H9 (cell line): ENCODE data around the gene ALX4. TPM values are rescaled to one million over a fixed set of nuclear protein-coding genes. Genes with fewer than 3 reads are reported as not detected.

Source experiments
- DNase-seq: peaks from one replicate; pipeline ENCODE4 v3.0.0-alpha.2; 2017
- H2AFZ ChIP-seq: one replicate; pipeline ENCODE4 v1.6.1; 2013; ENCODE audit warnings: mild to moderate bottlenecking, low read length, control low read depth, moderate library complexity
- H2AK5ac ChIP-seq: 2 replicates; pipeline ENCODE4 v1.6.1; 2013; ENCODE audit warnings: low read length, control low read depth, mixed read lengths; ENCODE audit not compliant: insufficient read length
- H2BK120ac ChIP-seq: one replicate; pipeline ENCODE4 v1.6.1; 2013; ENCODE audit warnings: low read depth, mild to moderate bottlenecking, low read length, control low read depth, inconsistent platforms; ENCODE audit not compliant: poor library complexity, severe bottlenecking
- H2BK12ac ChIP-seq: 2 replicates; pipeline ENCODE4 v1.6.1; 2013; ENCODE audit warnings: low read length, control low read depth, mixed read lengths, low read depth; ENCODE audit not compliant: insufficient read length
- H2BK15ac ChIP-seq: 2 replicates; pipeline ENCODE4 v1.6.1; 2013; ENCODE audit warnings: low read depth, low read length, control low read depth
- H2BK20ac ChIP-seq: one replicate; pipeline ENCODE4 v1.6.1; 2013; ENCODE audit warnings: low read depth, mild to moderate bottlenecking, low read length, control low read depth, inconsistent platforms; ENCODE audit not compliant: poor library complexity, severe bottlenecking
- H2BK5ac ChIP-seq: 2 replicates; pipeline ENCODE4 v1.6.1; 2013; ENCODE audit warnings: low read length, control low read depth, mixed read lengths; ENCODE audit not compliant: insufficient read length
- H3K14ac ChIP-seq: 2 replicates; pipeline ENCODE4 v1.6.1; 2013; ENCODE audit warnings: low read length, control low read depth; ENCODE audit not compliant: insufficient read depth
- H3K18ac ChIP-seq: 2 replicates; pipeline ENCODE4 v1.6.1; 2013; ENCODE audit warnings: low read depth, mild to moderate bottlenecking, mixed read lengths, low read length, control low read depth; ENCODE audit not compliant: insufficient read length
- H3K23ac ChIP-seq: 2 replicates; pipeline ENCODE4 v1.6.1; 2013; ENCODE audit warnings: low read length, control low read depth, mixed read lengths, low read depth; ENCODE audit not compliant: insufficient read length
- H3K23me2 ChIP-seq: 2 replicates; pipeline ENCODE4 v1.6.1; 2013; ENCODE audit warnings: low read depth, mild to moderate bottlenecking, mixed read lengths, low read length, control low read depth; ENCODE audit not compliant: insufficient read length, poor library complexity, severe bottlenecking
- H3K27ac ChIP-seq: 2 replicates; pipeline ENCODE4 v1.5.1; 2013; ENCODE audit warnings: low read length, control low read depth, mixed read lengths, low read depth; ENCODE audit not compliant: insufficient read length
- H3K27me3 ChIP-seq: 2 replicates; pipeline ENCODE4 v1.6.1; 2013; ENCODE audit warnings: low read length, control low read depth, inconsistent platforms; ENCODE audit not compliant: insufficient read depth
- H3K4ac ChIP-seq: 2 replicates; pipeline ENCODE4 v1.6.1; 2013; ENCODE audit warnings: low read depth, mild to moderate bottlenecking, control low read depth, inconsistent platforms, low read length, moderate library complexity
- H3K4me1 ChIP-seq: 2 replicates; pipeline ENCODE4 v1.6.1; 2013; ENCODE audit warnings: low read length, control low read depth, inconsistent platforms; ENCODE audit not compliant: insufficient read depth
- H3K4me2 ChIP-seq: 2 replicates; pipeline ENCODE4 v1.6.1; 2013; ENCODE audit warnings: low read length, control low read depth, mixed read lengths; ENCODE audit not compliant: insufficient read length, insufficient read depth
- H3K56ac ChIP-seq: 2 replicates; pipeline ENCODE4 v1.6.1; 2013; ENCODE audit warnings: low read depth, mild to moderate bottlenecking, mixed read lengths, low read length, control low read depth; ENCODE audit not compliant: insufficient read length
- H3K79me1 ChIP-seq: 2 replicates; pipeline ENCODE4 v1.6.1; 2013; ENCODE audit warnings: low read depth, mild to moderate bottlenecking, moderate library complexity, low read length, control low read depth, inconsistent platforms; ENCODE audit not compliant: insufficient read depth, poor library complexity, severe bottlenecking
- H3K79me2 ChIP-seq: 2 replicates; pipeline ENCODE4 v1.6.1; 2013; ENCODE audit warnings: low read length, control low read depth, inconsistent platforms; ENCODE audit not compliant: insufficient read depth
- H3K9ac ChIP-seq: 2 replicates; pipeline ENCODE4 v1.6.1; 2013; ENCODE audit warnings: low read length, control low read depth, mixed read lengths; ENCODE audit not compliant: insufficient read length; ENCODE audit errors: extremely low read depth
- H3K9me3 ChIP-seq: one replicate; pipeline ENCODE4 v1.6.1; 2013; ENCODE audit warnings: low read depth, low read length, inconsistent platforms; ENCODE audit not compliant: control insufficient read depth
- H3T11ph ChIP-seq: one replicate; pipeline ENCODE4 v1.6.1; 2013; ENCODE audit warnings: mild to moderate bottlenecking, low read length, control low read depth, inconsistent platforms
- H4K20me1 ChIP-seq: one replicate; pipeline ENCODE4 v1.6.1; 2013; ENCODE audit not compliant: control insufficient read depth, insufficient read length, insufficient read depth
- H4K5ac ChIP-seq: 2 replicates; pipeline ENCODE4 v1.6.1; 2013; ENCODE audit warnings: low read depth, mild to moderate bottlenecking, mixed read lengths, low read length, control low read depth; ENCODE audit not compliant: insufficient read length
- H4K8ac ChIP-seq: replicated peaks from 2 replicates; pipeline ENCODE4 v1.6.1; 2013; ENCODE audit warnings: low read length, control low read depth, mixed read lengths, low read depth; ENCODE audit not compliant: insufficient read length
- H4K91ac ChIP-seq: 2 replicates; pipeline ENCODE4 v1.6.1; 2013; ENCODE audit warnings: low read depth, mild to moderate bottlenecking, moderate library complexity, mixed read lengths, low read length, control low read depth; ENCODE audit not compliant: insufficient read length
- H3K27ac Mint-ChIP-seq, 3 experiments: 2 replicates in 2 of 3; 3 replicates in 1 of 3; pipeline ENCODE4 v1.8.0; 2020 to 2021; ENCODE audit warnings: mixed read lengths in 3 of 3, mild to moderate bottlenecking in 1 of 3, moderate library complexity in 1 of 3
- H3K27me3 Mint-ChIP-seq: 2 replicates; pipeline ENCODE4 v1.8.0; 2021; ENCODE audit warnings: low read depth, mild to moderate bottlenecking, moderate library complexity, mixed read lengths
- H3K36me3 Mint-ChIP-seq, 3 experiments: 2 replicates in 2 of 3; 3 replicates in 1 of 3; pipeline ENCODE4 v1.8.0; 2020 to 2021; ENCODE audit warnings: low read depth in 3 of 3, mixed read lengths in 3 of 3; ENCODE audit not compliant: insufficient read depth in 1 of 3
- H3K4me1 Mint-ChIP-seq, 2 experiments: 2 replicates each; pipeline ENCODE4 v1.8.0; 2020; ENCODE audit warnings: mixed read lengths in 2 of 2
- H3K4me3 Mint-ChIP-seq, 2 experiments: 2 replicates in 1 of 2; 3 replicates in 1 of 2; pipeline ENCODE4 v1.8.0; 2020 to 2021; ENCODE audit warnings: mild to moderate bottlenecking in 2 of 2, mixed read lengths in 2 of 2, moderate library complexity in 1 of 2
- H3K9me3 Mint-ChIP-seq, 2 experiments: 2 replicates in 1 of 2; 3 replicates in 1 of 2; pipeline ENCODE4 v1.8.0; 2020; ENCODE audit warnings: mild to moderate bottlenecking in 2 of 2, mixed read lengths in 2 of 2, moderate library complexity in 1 of 2
- CTCF ChIP-seq: fragments of 200-600 bp; sonication (generic); conservative IDR thresholded peaks from 3 replicates; pipeline ENCODE4 v1.8.0; 2021; ENCODE audit warnings: antibody characterized with exemption, mild to moderate bottlenecking
- WGBS: extraction: QIAGEN DNeasy Blood & Tissue Kit; methylation state at CpG from one replicate; pipeline ENCODE4 v1.1.7; 2013; ENCODE audit warnings: missing lambda C conversion rate, low lambda C conversion rate, mixed read lengths; ENCODE audit not compliant: insufficient read length; ENCODE audit errors: extremely low coverage; 5-methylcytosine and 5-hydroxymethylcytosine counted together
- total RNA-seq: library from RNA; stranded (reverse); gene quantifications from 2 replicates; pipeline ENCODE4 v1.2.1, GENCODE V29; 2021

The ALX4 gene
- total RNA-seq, 1 experiment from 2014 or later: not detected

- H3K27ac ChIP-seq: no peak overlapping the region
- no peak overlapping the region for H2BK120ac ChIP-seq
- H3K23ac ChIP-seq: no peak overlapping the region
- H3K4me2 ChIP-seq: no peak overlapping the region
- H3K9me3 ChIP-seq: no peaks in the 10 kb centered on the region
- no peaks in the 10 kb centered on the region for H3K27me3 Mint-ChIP-seq
- TF ChIP-seq CTCF: no peak
- H3K79me2 ChIP-seq: no peaks in the 10 kb centered on the region
- H3K4me1 Mint-ChIP-seq: no peaks in the 10 kb centered on the region
- no peak overlapping the region for H3T11ph ChIP-seq
- no peak overlapping the region for H4K5ac ChIP-seq
- H3K14ac ChIP-seq: no peak overlapping the region
- no peak overlapping the region for H4K91ac ChIP-seq
- H3K79me1 ChIP-seq: no peaks in the 10 kb centered on the region
- H3K36me3 Mint-ChIP-seq: no peaks in the 10 kb centered on the region
- H2BK15ac ChIP-seq: no peak overlapping the region
- H3K27ac Mint-ChIP-seq: no peak overlapping the region
- H3K4me1 ChIP-seq: no peaks in the 10 kb centered on the region
- no peak overlapping the region for H3K4ac ChIP-seq
- no CpG with 5 or more reads among the region's 3 CpGs for WGBS
- H3K9me3 Mint-ChIP-seq: no peaks in the 10 kb centered on the region
- no peak overlapping the region for H2BK20ac ChIP-seq
- H2BK12ac ChIP-seq: no peak overlapping the region
- H2AK5ac ChIP-seq: no peak overlapping the region
- no peak overlapping the region for H3K18ac ChIP-seq
- no peaks in the 10 kb centered on the region for H3K23me2 ChIP-seq
- H3K4me3 Mint-ChIP-seq: no peak overlapping the region
- no peaks in the 10 kb centered on the region for H4K20me1 ChIP-seq
- H3K27me3 ChIP-seq: no peaks in the 10 kb centered on the region
- H2AFZ ChIP-seq: no peak overlapping the region
- H3K9ac ChIP-seq: no peak overlapping the region
- no peak overlapping the region for H4K8ac ChIP-seq
- no peak overlapping the region for H3K56ac ChIP-seq
- no peak for DNase-seq
- H2BK5ac ChIP-seq: no peak overlapping the region
Observed at GRCh38 chr11:44224867-44225501, 85.0 kb downstream of the ALX4 start.
